HEK293 (cell line): ENCODE data around the gene SRD5A3.

Source experiments
- RBAK ChIP-seq: fragments of 450-650 bp; formaldehyde crosslinking; IDR thresholded peaks from 2 replicates; pipeline ENCODE4 v1.5.1; 2016; ENCODE audit warnings: missing biosample characterization, missing genetic modification characterization
- ZFP69B ChIP-seq: fragments of 450-650 bp; formaldehyde crosslinking; IDR thresholded peaks from 2 replicates; pipeline ENCODE4 v1.5.1; 2016; ENCODE audit warnings: missing biosample characterization, missing genetic modification characterization
- ZNF202 ChIP-seq: fragments of 450-650 bp; formaldehyde crosslinking; IDR thresholded peaks from 2 replicates; pipeline ENCODE4 v1.5.1; 2016; ENCODE audit warnings: missing biosample characterization, missing genetic modification characterization, borderline replicate concordance
- ZNF23 ChIP-seq: fragments of 450-650 bp; formaldehyde crosslinking; IDR thresholded peaks from 2 replicates; pipeline ENCODE4 v1.5.1; 2016; ENCODE audit warnings: missing biosample characterization, missing genetic modification characterization, borderline replicate concordance
- ZNF274 ChIP-seq, 2 experiments: fragments of 200-500 bp in 1 of 2; fragments of 450-650 bp in 1 of 2; sonication (Bioruptor generic) in 1 of 2; formaldehyde crosslinking in 1 of 2; IDR thresholded peaks; 2 replicates each; pipeline versions ENCODE4 v1.5.1 to v1.6.1; 2014 to 2016; ENCODE audit warnings: borderline replicate concordance in 1 of 2, inconsistent platforms in 1 of 2, low read length in 1 of 2, missing biosample characterization in 1 of 2, missing genetic modification characterization in 1 of 2
- ZNF324 ChIP-seq: fragments of 450-650 bp; formaldehyde crosslinking; IDR thresholded peaks from 2 replicates; pipeline ENCODE4 v1.5.1; 2016; ENCODE audit warnings: missing biosample characterization, missing genetic modification characterization
- ZNF626 ChIP-seq: fragments of 450-650 bp; sonication (Bioruptor Pico); formaldehyde crosslinking; IDR thresholded peaks from 2 replicates; pipeline ENCODE4 v1.5.1; 2018; ENCODE audit warnings: missing biosample characterization, missing genetic modification characterization, inconsistent platforms
- TF ChIP-seq, protein P1 (sequence below): fragments of 450-650 bp; formaldehyde crosslinking; IDR thresholded peaks from 2 replicates; pipeline ENCODE4 v1.5.1; 2016; ENCODE audit warnings: missing biosample characterization, missing genetic modification characterization
- TF ChIP-seq, protein P2 (sequence below): fragments of 450-650 bp; formaldehyde crosslinking; IDR thresholded peaks from 2 replicates; pipeline ENCODE4 v1.5.1; 2016; ENCODE audit warnings: missing biosample characterization, missing genetic modification characterization
- TF ChIP-seq, protein P3 (sequence below): fragments of 450-650 bp; formaldehyde crosslinking; IDR thresholded peaks from 2 replicates; pipeline ENCODE4 v1.5.1; 2016; ENCODE audit warnings: missing biosample characterization, missing genetic modification characterization
- TF ChIP-seq, protein P4 (sequence below): fragments of 450-650 bp; formaldehyde crosslinking; IDR thresholded peaks from 2 replicates; pipeline ENCODE4 v1.5.1; 2016; ENCODE audit warnings: missing biosample characterization, missing genetic modification characterization

- TF ChIP-seq, protein P1, sequence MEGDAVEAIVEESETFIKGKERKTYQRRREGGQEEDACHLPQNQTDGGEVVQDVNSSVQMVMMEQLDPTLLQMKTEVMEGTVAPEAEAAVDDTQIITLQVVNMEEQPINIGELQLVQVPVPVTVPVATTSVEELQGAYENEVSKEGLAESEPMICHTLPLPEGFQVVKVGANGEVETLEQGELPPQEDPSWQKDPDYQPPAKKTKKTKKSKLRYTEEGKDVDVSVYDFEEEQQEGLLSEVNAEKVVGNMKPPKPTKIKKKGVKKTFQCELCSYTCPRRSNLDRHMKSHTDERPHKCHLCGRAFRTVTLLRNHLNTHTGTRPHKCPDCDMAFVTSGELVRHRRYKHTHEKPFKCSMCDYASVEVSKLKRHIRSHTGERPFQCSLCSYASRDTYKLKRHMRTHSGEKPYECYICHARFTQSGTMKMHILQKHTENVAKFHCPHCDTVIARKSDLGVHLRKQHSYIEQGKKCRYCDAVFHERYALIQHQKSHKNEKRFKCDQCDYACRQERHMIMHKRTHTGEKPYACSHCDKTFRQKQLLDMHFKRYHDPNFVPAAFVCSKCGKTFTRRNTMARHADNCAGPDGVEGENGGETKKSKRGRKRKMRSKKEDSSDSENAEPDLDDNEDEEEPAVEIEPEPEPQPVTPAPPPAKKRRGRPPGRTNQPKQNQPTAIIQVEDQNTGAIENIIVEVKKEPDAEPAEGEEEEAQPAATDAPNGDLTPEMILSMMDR (tag by site-specific recombination), result no peak
- TF ChIP-seq RBAK (tag by site-specific recombination) (no peak), ZNF23 (tag by site-specific recombination) (no peak), ZNF202 (tag by site-specific recombination) (no peak), ZFP69B (tag by site-specific recombination) (no peak), ZNF274 (IDR thresholded peaks at IDR 0.05; ENCODE audit: low read length) (no peak), ZNF274 (tag by site-specific recombination; IDR thresholded peaks at IDR 0.05; ENCODE audit: borderline replicate concordance) (no peak), ZNF626 (tag by site-specific recombination) (no peak), ZNF324 (tag by site-specific recombination) (no peak)
- TF ChIP-seq, protein P2, sequence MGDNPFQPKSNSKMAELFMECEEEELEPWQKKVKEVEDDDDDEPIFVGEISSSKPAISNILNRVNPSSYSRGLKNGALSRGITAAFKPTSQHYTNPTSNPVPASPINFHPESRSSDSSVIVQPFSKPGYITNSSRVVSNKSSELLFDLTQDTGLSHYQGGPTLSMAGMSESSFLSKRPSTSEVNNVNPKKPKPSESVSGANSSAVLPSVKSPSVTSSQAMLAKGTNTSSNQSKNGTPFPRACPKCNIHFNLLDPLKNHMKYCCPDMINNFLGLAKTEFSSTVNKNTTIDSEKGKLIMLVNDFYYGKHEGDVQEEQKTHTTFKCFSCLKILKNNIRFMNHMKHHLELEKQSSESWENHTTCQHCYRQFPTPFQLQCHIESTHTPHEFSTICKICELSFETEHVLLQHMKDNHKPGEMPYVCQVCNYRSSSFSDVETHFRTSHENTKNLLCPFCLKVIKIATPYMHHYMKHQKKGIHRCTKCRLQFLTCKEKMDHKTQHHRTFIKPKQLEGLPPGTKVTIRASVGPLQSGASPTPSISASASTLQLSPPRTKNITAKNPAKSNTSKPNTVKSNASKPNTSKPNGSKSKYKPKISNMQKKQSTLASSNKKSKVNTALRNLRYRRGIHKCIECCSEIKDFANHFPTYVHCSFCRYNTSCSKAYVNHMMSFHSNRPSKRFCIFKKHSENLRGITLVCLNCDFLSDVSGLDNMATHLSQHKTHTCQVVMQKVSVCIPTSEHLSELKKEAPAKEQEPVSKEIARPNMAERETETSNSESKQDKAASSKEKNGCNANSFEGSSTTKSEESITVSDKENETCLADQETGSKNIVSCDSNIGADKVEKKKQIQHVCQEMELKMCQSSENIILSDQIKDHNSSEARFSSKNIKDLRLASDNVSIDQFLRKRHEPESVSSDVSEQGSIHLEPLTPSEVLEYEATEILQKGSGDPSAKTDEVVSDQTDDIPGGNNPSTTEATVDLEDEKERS (tag by site-specific recombination), result no peak
- TF ChIP-seq, protein P3, sequence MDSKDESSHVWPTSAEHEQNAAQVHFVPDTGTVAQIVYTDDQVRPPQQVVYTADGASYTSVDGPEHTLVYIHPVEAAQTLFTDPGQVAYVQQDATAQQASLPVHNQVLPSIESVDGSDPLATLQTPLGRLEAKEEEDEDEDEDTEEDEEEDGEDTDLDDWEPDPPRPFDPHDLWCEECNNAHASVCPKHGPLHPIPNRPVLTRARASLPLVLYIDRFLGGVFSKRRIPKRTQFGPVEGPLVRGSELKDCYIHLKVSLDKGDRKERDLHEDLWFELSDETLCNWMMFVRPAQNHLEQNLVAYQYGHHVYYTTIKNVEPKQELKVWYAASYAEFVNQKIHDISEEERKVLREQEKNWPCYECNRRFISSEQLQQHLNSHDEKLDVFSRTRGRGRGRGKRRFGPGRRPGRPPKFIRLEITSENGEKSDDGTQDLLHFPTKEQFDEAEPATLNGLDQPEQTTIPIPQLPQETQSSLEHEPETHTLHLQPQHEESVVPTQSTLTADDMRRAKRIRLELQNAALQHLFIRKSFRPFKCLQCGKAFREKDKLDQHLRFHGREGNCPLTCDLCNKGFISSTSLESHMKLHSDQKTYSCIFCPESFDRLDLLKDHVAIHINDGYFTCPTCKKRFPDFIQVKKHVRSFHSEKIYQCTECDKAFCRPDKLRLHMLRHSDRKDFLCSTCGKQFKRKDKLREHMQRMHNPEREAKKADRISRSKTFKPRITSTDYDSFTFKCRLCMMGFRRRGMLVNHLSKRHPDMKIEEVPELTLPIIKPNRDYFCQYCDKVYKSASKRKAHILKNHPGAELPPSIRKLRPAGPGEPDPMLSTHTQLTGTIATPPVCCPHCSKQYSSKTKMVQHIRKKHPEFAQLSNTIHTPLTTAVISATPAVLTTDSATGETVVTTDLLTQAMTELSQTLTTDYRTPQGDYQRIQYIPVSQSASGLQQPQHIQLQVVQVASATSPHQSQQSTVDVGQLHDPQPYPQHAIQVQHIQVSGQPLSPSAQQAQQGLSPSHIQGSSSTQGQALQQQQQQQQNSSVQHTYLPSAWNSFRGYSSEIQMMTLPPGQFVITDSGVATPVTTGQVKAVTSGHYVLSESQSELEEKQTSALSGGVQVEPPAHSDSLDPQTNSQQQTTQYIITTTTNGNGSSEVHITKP, result peak; percentile 50
- TF ChIP-seq, protein P4, sequence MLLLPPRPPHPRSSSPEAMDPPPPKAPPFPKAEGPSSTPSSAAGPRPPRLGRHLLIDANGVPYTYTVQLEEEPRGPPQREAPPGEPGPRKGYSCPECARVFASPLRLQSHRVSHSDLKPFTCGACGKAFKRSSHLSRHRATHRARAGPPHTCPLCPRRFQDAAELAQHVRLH (tag by site-specific recombination), result no peak
Measured at GRCh38 chr4:55347610-55348228, 1.7 kb downstream of the SRD5A3 start.
